Trophoblast cell (in vitro differentiated cells and primary cell): ENCODE data around the gene ALKBH7.

Experiments
- DNase-seq, 2 donors: peaks; one replicate each; pipeline ENCODE4 v3.0.0-alpha.2; 2016
- H2AFZ ChIP-seq: 2 replicates; pipeline ENCODE4 v1.6.1; 2013; ENCODE audit warnings: low read length, moderate library complexity, mild to moderate bottlenecking; ENCODE audit not compliant: insufficient read depth, poor library complexity
- H2AK5ac ChIP-seq: 2 replicates; pipeline ENCODE4 v1.6.1; 2013; ENCODE audit warnings: mild to moderate bottlenecking, low read length
- H2BK120ac ChIP-seq: 2 replicates; pipeline ENCODE4 v1.6.1; 2013; ENCODE audit warnings: low read length, mild to moderate bottlenecking, moderate library complexity; ENCODE audit not compliant: insufficient read depth, poor library complexity
- H2BK12ac ChIP-seq: 2 replicates; pipeline ENCODE4 v1.6.1; 2013; ENCODE audit warnings: mild to moderate bottlenecking, low read length, moderate library complexity
- H2BK5ac ChIP-seq: 2 replicates; pipeline ENCODE4 v1.6.1; 2013; ENCODE audit warnings: low read length, low read depth, moderate library complexity, mild to moderate bottlenecking; ENCODE audit not compliant: poor library complexity
- H3K14ac ChIP-seq: 2 replicates; pipeline ENCODE4 v1.6.1; 2013; ENCODE audit warnings: mild to moderate bottlenecking, low read length
- H3K18ac ChIP-seq: 2 replicates; pipeline ENCODE4 v1.6.1; 2013; ENCODE audit warnings: mild to moderate bottlenecking, low read length
- H3K23ac ChIP-seq: 2 replicates; pipeline ENCODE4 v1.6.1; 2013; ENCODE audit warnings: low read length
- H3K27ac ChIP-seq: 2 replicates; pipeline ENCODE4 v1.5.1; 2013; ENCODE audit warnings: low read depth, mild to moderate bottlenecking, inconsistent platforms, low read length, moderate library complexity
- H3K27me3 ChIP-seq: 2 replicates; pipeline ENCODE4 v1.6.1; 2013; ENCODE audit warnings: inconsistent platforms, mild to moderate bottlenecking, low read length, moderate library complexity; ENCODE audit not compliant: insufficient read depth
- H3K36me3 ChIP-seq, 2 experiments: 1 replicate in 1 of 2; 2 replicates in 1 of 2; pipeline ENCODE4 v1.6.1; 2013; ENCODE audit warnings: low read length in 2 of 2, mild to moderate bottlenecking in 2 of 2, moderate library complexity in 1 of 2; ENCODE audit not compliant: insufficient read depth in 2 of 2, control insufficient read depth in 1 of 2
- H3K4ac ChIP-seq: 2 replicates; pipeline ENCODE4 v1.6.1; 2013; ENCODE audit warnings: low read depth, mild to moderate bottlenecking, low read length, moderate library complexity
- H3K4me1 ChIP-seq, 2 experiments: 1 replicate in 1 of 2; 2 replicates in 1 of 2; pipeline ENCODE4 v1.6.1; 2013; ENCODE audit warnings: low read length in 2 of 2, mild to moderate bottlenecking in 2 of 2, moderate library complexity in 1 of 2; ENCODE audit not compliant: insufficient read depth in 2 of 2, control insufficient read depth in 1 of 2
- H3K4me2 ChIP-seq: 2 replicates; pipeline ENCODE4 v1.6.1; 2013; ENCODE audit warnings: inconsistent platforms, mild to moderate bottlenecking, low read length, moderate library complexity
- H3K4me3 ChIP-seq: 2 replicates; pipeline ENCODE4 v1.5.1; 2013; ENCODE audit warnings: mild to moderate bottlenecking, low read depth, low read length, inconsistent platforms
- H3K79me1 ChIP-seq: one replicate; pipeline ENCODE4 v1.6.1; 2013; ENCODE audit warnings: low read length
- H3K79me2 ChIP-seq: 2 replicates; pipeline ENCODE4 v1.6.1; 2013; ENCODE audit warnings: low read length, mild to moderate bottlenecking; ENCODE audit not compliant: control insufficient read depth, insufficient read depth, poor library complexity
- H3K9ac ChIP-seq: 2 replicates; pipeline ENCODE4 v1.6.1; 2013; ENCODE audit warnings: mild to moderate bottlenecking, low read length
- H3K9me3 ChIP-seq: 2 replicates; pipeline ENCODE4 v1.6.1; 2013; ENCODE audit warnings: low read depth, mild to moderate bottlenecking, control low read depth, inconsistent platforms, low read length; ENCODE audit not compliant: insufficient read depth
- H4K12ac ChIP-seq: 2 replicates; pipeline ENCODE4 v1.6.1; 2013; ENCODE audit warnings: low read depth, mild to moderate bottlenecking, low read length, moderate library complexity
- H4K8ac ChIP-seq: 2 replicates; pipeline ENCODE4 v1.6.1; 2013; ENCODE audit warnings: low read depth, mild to moderate bottlenecking, low read length, moderate library complexity
- H4K91ac ChIP-seq: one replicate; pipeline ENCODE4 v1.6.1; 2013; ENCODE audit warnings: low read depth, mild to moderate bottlenecking, low read length, moderate library complexity
- WGBS: extraction: QIAGEN DNeasy Blood & Tissue Kit; methylation state at CpG from one replicate; pipeline ENCODE4 v1.1.7; 2013; ENCODE audit warnings: missing lambda C conversion rate; ENCODE audit not compliant: insufficient read length, insufficient coverage; ENCODE audit errors: extremely low coverage; 5-methylcytosine and 5-hydroxymethylcytosine counted together

ALKBH7 gene

GRCh38 chr19:6418562-6418932 is 46.0 kb downstream of the ALKBH7 start:
- Histone ChIP-seq H3K9me3 (peaks cover 5% of the 10 kb centered on the region), H2BK5ac (no peak overlapping the region), H3K4me2 (no peak overlapping the region), H3K14ac (no peak overlapping the region), H2BK120ac (no peak overlapping the region), H2AFZ (no peak overlapping the region), H3K36me3 (peaks cover 87 to 88% of the 10 kb centered on the region in 2 experiments), H3K79me2 (peaks cover 30% of the 10 kb centered on the region), H3K27me3 (no peaks in the 10 kb centered on the region), H3K27ac (no peak overlapping the region), H3K79me1 (no peaks in the 10 kb centered on the region), H3K23ac (no peak overlapping the region), H2BK12ac (no peak overlapping the region), H3K4me3 (no peak overlapping the region), H4K12ac (no peak overlapping the region), H4K8ac (no peak overlapping the region), H4K91ac (no peak overlapping the region), H3K4ac (no peak overlapping the region), H3K9ac (no peak overlapping the region), H3K18ac (no peak overlapping the region), H2AK5ac (no peak overlapping the region), H3K4me1 (peaks cover 6% of the 10 kb centered on the region in 2 experiments)
- WGBS: no CpG with 5 or more reads among the region's 19 CpGs
- no peak for DNase-seq

GRCh38 chr19:6421075-6422014 is 48.8 kb downstream of the ALKBH7 start:
- Histone ChIP-seq H2AK5ac (no peak overlapping the region), H4K8ac (no peak overlapping the region), H3K23ac (no peak overlapping the region), H3K9ac (no peak overlapping the region), H3K27me3 (no peaks in the 10 kb centered on the region), H3K4me3 (no peak overlapping the region), H3K79me2 (peaks cover 35% of the 10 kb centered on the region), H3K4me2 (no peak overlapping the region), H4K12ac (no peak overlapping the region), H3K4ac (peak overlapping the region; percentile 97), H3K14ac (no peak overlapping the region), H3K4me1 (peaks cover 6 to 10% of the 10 kb centered on the region in 2 experiments), H2BK120ac (no peak overlapping the region), H3K18ac (no peak overlapping the region), H3K9me3 (peaks cover 10% of the 10 kb centered on the region), H2AFZ (no peak overlapping the region), H2BK12ac (no peak overlapping the region), H3K79me1 (peaks cover 8% of the 10 kb centered on the region), H4K91ac (no peak overlapping the region), H3K36me3 (peaks cover 62 to 65% of the 10 kb centered on the region in 2 experiments), H3K27ac (no peak overlapping the region), H2BK5ac (no peak overlapping the region)
- no peak for DNase-seq
- WGBS: no CpG with 5 or more reads among the region's 20 CpGs

GRCh38 chr19:6423499-6424194 is 51.1 kb downstream of the ALKBH7 start:
- H2AK5ac ChIP-seq: peak overlapping the region; percentile 80
- peak overlapping the region; percentile 30 for H2AFZ ChIP-seq
- peak overlapping the region; percentile 97 for H3K4me2 ChIP-seq
- H3K27me3 ChIP-seq: no peaks in the 10 kb centered on the region
- peak; percentile 56 to 65 for DNase-seq
- peaks cover 6 to 10% of the 10 kb centered on the region in 2 experiments for H3K4me1 ChIP-seq
- peaks cover 10% of the 10 kb centered on the region for H3K9me3 ChIP-seq
- H3K14ac ChIP-seq: peak overlapping the region; percentile 59
- H3K27ac ChIP-seq: peak overlapping the region; percentile 66
- peak overlapping the region; percentile 97 for H3K4ac ChIP-seq
- peak overlapping the region; percentile 82 for H3K9ac ChIP-seq
- H2BK5ac ChIP-seq: peak overlapping the region; percentile 80
- peak overlapping the region; percentile 59 for H4K8ac ChIP-seq
- H3K79me2 ChIP-seq: peaks cover 35% of the 10 kb centered on the region
- H2BK120ac ChIP-seq: peak overlapping the region; percentile 53
- peak overlapping the region; percentile 83 for H4K91ac ChIP-seq
- H2BK12ac ChIP-seq: no peak overlapping the region
- H3K23ac ChIP-seq: no peak overlapping the region
- peak overlapping the region; percentile 40 for H3K18ac ChIP-seq
- H3K79me1 ChIP-seq: peaks cover 8% of the 10 kb centered on the region
- H3K4me3 ChIP-seq: peak overlapping the region; percentile 88
- peaks cover 39 to 42% of the 10 kb centered on the region in 2 experiments for H3K36me3 ChIP-seq
- no CpG with 5 or more reads among the region's 20 CpGs for WGBS
- H4K12ac ChIP-seq: peak overlapping the region; percentile 31

- H3K27ac ChIP-seq: peak within 1 kb of the TSS; percentile 66
- peak within 1 kb of the TSS; percentile 80 for H2AK5ac ChIP-seq
- peak within 1 kb of the TSS; percentile 82 for H3K9ac ChIP-seq
- peaks cover 10% of the 10 kb centered on the region for H3K9me3 ChIP-seq
- peak within 1 kb of the TSS; percentile 76 for H3K14ac ChIP-seq
- H2BK12ac ChIP-seq: peak within 1 kb of the TSS; percentile 1
- peak within 1 kb of the TSS; percentile 83 for H4K91ac ChIP-seq
- H4K8ac ChIP-seq: peak within 1 kb of the TSS; percentile 94
- peak within 1 kb of the TSS; percentile 80 for H2BK5ac ChIP-seq
- peak within 1 kb of the TSS; percentile 88 for H4K12ac ChIP-seq
- H2BK120ac ChIP-seq: peak within 1 kb of the TSS; percentile 53
- peaks cover 31 to 34% of the 10 kb centered on the region in 2 experiments for H3K36me3 ChIP-seq
- no CpG with 5 or more reads among the region's 114 CpGs for WGBS
- H3K4ac ChIP-seq: peak within 1 kb of the TSS; percentile 97
- H3K4me2 ChIP-seq: peak within 1 kb of the TSS; percentile 97
- H3K18ac ChIP-seq: peak within 1 kb of the TSS; percentile 40
- H3K4me3 ChIP-seq: peak within 1 kb of the TSS; percentile 88
- peak within 1 kb of the TSS; percentile 38 for H2AFZ ChIP-seq
- peaks cover 6 to 10% of the 10 kb centered on the region in 2 experiments for H3K4me1 ChIP-seq
- H3K27me3 ChIP-seq: no peaks in the 10 kb centered on the region
- peaks cover 8% of the 10 kb centered on the region for H3K79me1 ChIP-seq
- no peak within 1 kb of the TSS for H3K23ac ChIP-seq
- DNase-seq: no peak
- H3K79me2 ChIP-seq: peaks cover 35% of the 10 kb centered on the region
Measured at GRCh38 chr19:6424195-6424938, 51.8 kb downstream of the ALKBH7 start, which contains the start of gene KHSRP. Gene KHSRP (minus strand): TSS chr19:6424811. CDS start chr19:6424701, 110 bp downstream.
